Testis (tissue), 3 donors: ENCODE measurements around the gene ZFP42. TPM values are rescaled to one million over a fixed set of nuclear protein-coding genes. Genes with fewer than 3 reads are reported as not detected.

Source experiments
- DNase-seq: peaks from one replicate; pipeline ENCODE4 v3.0.0-alpha.2; 2019
- H3K27ac ChIP-seq, 2 donors: fragments of 200-600 bp; sonication (generic); one replicate each; pipeline ENCODE4 v1.5.1; 2019
- H3K27me3 ChIP-seq: fragments of 200-600 bp; sonication (generic); one replicate; pipeline ENCODE4 v1.5.1; 2019
- H3K36me3 ChIP-seq: fragments of 200-600 bp; sonication (generic); one replicate; pipeline ENCODE4 v1.5.1; 2017; ENCODE audit warnings: low read depth; ENCODE audit errors: missing control alignments
- H3K4me1 ChIP-seq: fragments of 200-600 bp; sonication (generic); one replicate; pipeline ENCODE4 v1.5.1; 2019
- H3K4me3 ChIP-seq, 2 donors: fragments of 200-600 bp; sonication (generic); one replicate each; pipeline ENCODE4 v1.5.1; 2017 to 2019
- H3K9me3 ChIP-seq: fragments of 200-600 bp; sonication (generic); one replicate; pipeline ENCODE4 v1.5.1; 2017
- POLR2A ChIP-seq: fragments of 450-650 bp; IDR thresholded peaks from one replicate; pipeline ENCODE4 v1.6.1; 2017; ENCODE audit warnings: antibody characterized with exemption, mild to moderate bottlenecking, moderate library complexity
- WGBS, 2 donors: methylation state at CpG; one replicate each; pipeline ENCODE4 v1.1.5; 2018; 5-methylcytosine and 5-hydroxymethylcytosine counted together
- intact Hi-C: fragments of 100-400 bp; cut with DNase I; formaldehyde crosslinking; loops from one replicate; pipeline ENCODE4 v1.15.1; 2023; ENCODE audit warnings: low total_unique reads
- polyA plus RNA-seq: library from polyadenylated mRNA; stranded (reverse); fragments of 350-450 nt; fragmentation: Illumina TruSeq; extraction: RNeasy Lipid Tissue Mini Kit (QIAGEN cat#74804); gene quantifications from one replicate; pipeline ENCODE4 v1.2.3, GENCODE V29; 2014; ENCODE audit warnings: low read depth, low replicate concordance; ENCODE audit not compliant: insufficient read depth
- total RNA-seq, 2 donors: library from RNA; depleted of rRNA; stranded (reverse); fragments of >200 nt; gene quantifications; one replicate each; pipeline ENCODE4 v1.2.3, GENCODE V29; 2016
- TF ChIP-seq, protein P1 (sequence below), 3 experiments: fragments of 450-650 bp in 2 of 3; fragments of 200-600 bp in 1 of 3; sonication (generic) in 1 of 3; IDR thresholded peaks; one replicate each; pipeline ENCODE4 v1.5.1; 2016 to 2019; ENCODE audit warnings: antibody characterized with exemption in 3 of 3, mild to moderate bottlenecking in 2 of 3, moderate library complexity in 1 of 3

The ZFP42 gene
- total and polyA plus RNA-seq, 3 donors from 2014 or later, result 1.2 to 3.3 (median 2.2) TPM

DNA sequence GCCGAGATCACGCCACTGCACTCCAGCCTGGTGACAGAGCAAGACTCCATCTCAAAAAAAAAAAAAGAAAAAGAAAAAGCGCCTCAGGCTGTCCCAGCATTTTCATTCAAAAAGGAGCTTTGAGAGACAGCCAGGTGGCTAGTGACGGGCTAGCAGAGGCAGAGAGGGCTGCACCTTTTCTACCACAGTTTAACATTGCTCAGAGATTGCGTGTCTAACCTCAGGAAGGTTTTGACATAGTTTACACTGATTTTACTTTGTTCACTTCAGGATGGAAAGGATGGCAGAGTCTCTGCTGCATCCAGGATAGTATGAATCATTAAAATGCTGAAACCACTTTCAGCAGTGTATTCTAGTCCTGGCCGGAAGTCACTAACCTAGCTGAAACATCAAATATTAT is 28.1 kb downstream of the ZFP42 start:
- Histone ChIP-seq H3K4me1 (no peaks in the 10 kb centered on the region), H3K4me3 (no peak overlapping the region), H3K9me3 (no peaks in the 10 kb centered on the region), H3K27me3 (no peaks in the 10 kb centered on the region), H3K27ac (no peak overlapping the region), H3K36me3 (no peaks in the 10 kb centered on the region)
- intact Hi-C loops, result no loop called here
- TF ChIP-seq POLR2A, result no peak
- TF ChIP-seq, protein P1, sequence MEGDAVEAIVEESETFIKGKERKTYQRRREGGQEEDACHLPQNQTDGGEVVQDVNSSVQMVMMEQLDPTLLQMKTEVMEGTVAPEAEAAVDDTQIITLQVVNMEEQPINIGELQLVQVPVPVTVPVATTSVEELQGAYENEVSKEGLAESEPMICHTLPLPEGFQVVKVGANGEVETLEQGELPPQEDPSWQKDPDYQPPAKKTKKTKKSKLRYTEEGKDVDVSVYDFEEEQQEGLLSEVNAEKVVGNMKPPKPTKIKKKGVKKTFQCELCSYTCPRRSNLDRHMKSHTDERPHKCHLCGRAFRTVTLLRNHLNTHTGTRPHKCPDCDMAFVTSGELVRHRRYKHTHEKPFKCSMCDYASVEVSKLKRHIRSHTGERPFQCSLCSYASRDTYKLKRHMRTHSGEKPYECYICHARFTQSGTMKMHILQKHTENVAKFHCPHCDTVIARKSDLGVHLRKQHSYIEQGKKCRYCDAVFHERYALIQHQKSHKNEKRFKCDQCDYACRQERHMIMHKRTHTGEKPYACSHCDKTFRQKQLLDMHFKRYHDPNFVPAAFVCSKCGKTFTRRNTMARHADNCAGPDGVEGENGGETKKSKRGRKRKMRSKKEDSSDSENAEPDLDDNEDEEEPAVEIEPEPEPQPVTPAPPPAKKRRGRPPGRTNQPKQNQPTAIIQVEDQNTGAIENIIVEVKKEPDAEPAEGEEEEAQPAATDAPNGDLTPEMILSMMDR (IDR thresholded peaks at IDR 0.05), result no peak
- whole genome bisulfite sequencing, 2 donors, result 91 to 94% methylated on average over 6 of the region's 6 CpGs
- DNase-seq, result no peak

DNA sequence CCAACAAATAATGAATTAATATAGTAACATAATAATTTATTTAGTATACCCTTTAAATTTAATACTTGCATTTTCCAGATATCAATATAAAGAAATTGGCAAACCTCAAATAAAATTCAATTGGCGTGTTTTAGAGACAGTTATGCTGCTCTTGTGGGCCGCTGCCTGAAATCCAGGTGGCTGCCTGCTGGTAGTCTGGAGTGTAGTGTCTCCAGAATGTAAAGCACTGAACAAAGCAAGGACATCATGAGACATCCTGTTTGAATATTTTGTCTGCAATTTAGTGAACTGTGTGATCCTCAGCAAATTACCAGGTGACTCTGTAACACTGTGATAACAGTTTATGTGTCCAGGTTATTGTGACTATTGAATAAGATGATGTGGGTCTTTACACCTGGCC is 29.9 kb downstream of the ZFP42 start:
- Histone ChIP-seq H3K27me3 (no peaks in the 10 kb centered on the region), H3K4me3 (no peak overlapping the region), H3K36me3 (no peaks in the 10 kb centered on the region), H3K4me1 (no peaks in the 10 kb centered on the region), H3K27ac (no peak overlapping the region), H3K9me3 (no peaks in the 10 kb centered on the region)
- TF ChIP-seq, protein P1 (IDR thresholded peaks at IDR 0.05), result no peak
- TF ChIP-seq POLR2A, result no peak
- intact Hi-C loops, result no loop called here
- DNase-seq, result no peak
- 91 to 92% methylated on average over 2 of the region's 2 CpGs for WGBS, 2 donors

DNA sequence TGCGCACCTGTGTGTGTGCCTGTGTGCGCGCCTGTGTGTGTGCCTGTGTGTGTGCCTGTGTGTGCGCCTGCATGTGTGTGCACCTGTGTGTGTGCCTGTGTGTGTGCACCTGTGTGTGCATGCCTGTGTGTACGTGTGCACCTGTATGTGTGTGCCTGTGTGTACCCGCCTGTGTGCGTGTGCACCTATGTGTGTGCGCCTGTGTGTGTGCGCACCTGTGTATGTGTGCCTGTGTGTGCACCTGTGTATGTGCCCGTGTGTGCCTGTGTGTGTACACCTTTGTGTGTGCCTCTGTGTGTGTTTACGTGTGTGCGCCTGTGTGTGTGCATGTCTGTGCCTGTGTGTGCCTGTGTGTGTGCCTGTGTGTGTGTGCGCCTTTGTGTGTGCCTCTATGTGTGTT is 33.5 kb downstream of the ZFP42 start:
- intact Hi-C loops, result no loop called here
- no peaks in the 10 kb centered on the region for H3K27me3 ChIP-seq
- H3K4me3 ChIP-seq, result no peak overlapping the region
- no peak for DNase-seq
- TF ChIP-seq, protein P1 (IDR thresholded peaks at IDR 0.05), result no peak
- TF ChIP-seq POLR2A, result no peak
- no peaks in the 10 kb centered on the region for H3K4me1 ChIP-seq
- no peak overlapping the region for H3K27ac ChIP-seq
- no peaks in the 10 kb centered on the region for H3K9me3 ChIP-seq
- H3K36me3 ChIP-seq, result no peaks in the 10 kb centered on the region
- 75 to 81% methylated on average over 8 to 13 of the region's 13 CpGs for WGBS, 2 donors

DNA sequence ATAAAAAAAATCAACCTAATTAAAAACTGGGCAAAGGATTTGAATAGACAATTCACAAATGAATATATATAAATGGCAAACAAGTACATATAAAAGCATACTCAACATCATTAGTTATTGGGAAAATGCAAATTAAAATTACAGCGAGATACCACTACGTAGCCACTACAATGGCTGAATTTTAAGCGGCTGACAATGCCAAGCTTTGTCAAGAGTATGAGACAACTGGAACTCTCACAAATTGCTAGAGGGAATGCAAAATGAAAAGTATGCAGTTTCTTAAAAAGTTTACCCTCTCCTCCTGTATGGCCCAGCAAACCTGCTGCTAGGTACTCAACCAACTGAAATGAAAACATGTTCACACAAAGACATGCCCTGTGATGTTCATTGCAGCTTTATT is 34.8 kb downstream of the ZFP42 start:
- Histone ChIP-seq H3K27ac (no peak overlapping the region), H3K4me3 (no peak overlapping the region), H3K36me3 (no peaks in the 10 kb centered on the region), H3K27me3 (no peaks in the 10 kb centered on the region), H3K4me1 (no peaks in the 10 kb centered on the region), H3K9me3 (no peaks in the 10 kb centered on the region)
- TF ChIP-seq, protein P1 (IDR thresholded peaks at IDR 0.05), result no peak
- no peak for TF ChIP-seq POLR2A
- 61 to 79% methylated on average over 3 of the region's 3 CpGs for WGBS, 2 donors
- DNase-seq, result no peak
- intact Hi-C loops, result no loop called here

DNA sequence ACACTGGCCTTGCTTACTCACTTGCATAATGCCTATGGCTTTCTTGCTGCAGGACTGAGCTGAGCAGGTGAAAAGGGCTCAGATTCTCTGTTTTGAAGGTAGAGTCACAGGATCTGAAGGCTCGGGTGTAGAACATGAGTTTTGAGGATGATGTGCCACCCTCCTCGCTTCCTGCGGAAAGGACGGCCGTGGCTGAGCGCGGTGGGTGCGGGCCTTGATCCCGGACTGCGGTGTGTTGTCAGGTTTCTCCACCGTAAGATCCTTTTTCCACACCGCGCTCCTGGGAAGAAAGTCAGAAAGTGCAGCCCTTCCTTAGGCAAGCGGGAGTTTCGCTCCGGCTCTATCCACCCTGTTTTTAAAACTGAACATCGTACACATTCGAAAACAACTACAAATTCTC is 36.2 kb downstream of the ZFP42 start:
- Histone ChIP-seq H3K9me3 (no peaks in the 10 kb centered on the region), H3K36me3 (no peaks in the 10 kb centered on the region), H3K27ac (no peak overlapping the region), H3K4me1 (no peaks in the 10 kb centered on the region), H3K4me3 (no peak overlapping the region), H3K27me3 (no peaks in the 10 kb centered on the region)
- intact Hi-C loops, result no loop called here
- 44% methylated on average over 11 to 18 of the region's 18 CpGs for WGBS, 2 donors
- TF ChIP-seq, protein P1 (IDR thresholded peaks at IDR 0.05), result no peak
- TF ChIP-seq POLR2A, result no peak
- no peak for DNase-seq
